Measurements from ENCODE around the gene LHFPL2.
"Not testable (repeated sequence)": the region's sequence is repeated elsewhere in the genome, so short reads cannot be mapped to it uniquely, and the experiment has no call there.

LHFPL2 gene

DNA sequence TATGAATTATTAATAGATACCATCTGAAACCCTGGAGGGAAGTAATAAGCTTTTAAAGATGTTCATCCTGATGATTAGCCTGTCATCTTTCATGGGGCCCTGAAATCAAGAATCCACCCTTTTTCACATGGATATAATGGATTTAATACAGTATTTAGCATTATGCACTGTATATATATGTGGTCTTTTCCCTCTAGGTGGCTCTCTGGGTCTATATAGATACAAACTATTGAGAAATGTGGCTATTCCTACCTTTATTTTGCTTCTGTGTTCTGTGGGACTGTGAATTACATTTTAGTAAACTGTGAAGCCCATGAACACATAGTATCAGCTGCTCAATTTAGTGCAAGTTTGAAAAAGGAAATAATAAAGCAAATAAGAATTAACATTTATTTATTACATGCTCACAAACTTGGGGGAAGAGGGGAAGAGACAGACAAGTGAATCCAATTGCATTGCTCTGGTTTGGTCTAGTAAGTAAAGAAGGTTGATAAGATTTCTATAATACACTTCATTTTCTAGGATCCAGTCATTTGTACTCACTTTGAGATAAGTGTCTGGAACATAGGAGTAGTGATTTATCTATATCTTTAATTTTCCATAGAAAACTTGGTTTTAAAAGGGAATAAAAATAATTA, 176.0 kb downstream of the LHFPL2 start:
- DNase-seq (ENCODE audit: low read depth in 2 of 2), result no peak

- DNase-seq (ENCODE audit: low read depth in 2 of 2), result no peak
Measured at GRCh38 chr5:78471896-78472295, 176.7 kb downstream of the LHFPL2 start.

GRCh38 chr5:78467752-78468357, 180.7 kb downstream of the LHFPL2 start:
- no peak for DNase-seq (ENCODE audit: low read depth in 2 of 2)

DNA sequence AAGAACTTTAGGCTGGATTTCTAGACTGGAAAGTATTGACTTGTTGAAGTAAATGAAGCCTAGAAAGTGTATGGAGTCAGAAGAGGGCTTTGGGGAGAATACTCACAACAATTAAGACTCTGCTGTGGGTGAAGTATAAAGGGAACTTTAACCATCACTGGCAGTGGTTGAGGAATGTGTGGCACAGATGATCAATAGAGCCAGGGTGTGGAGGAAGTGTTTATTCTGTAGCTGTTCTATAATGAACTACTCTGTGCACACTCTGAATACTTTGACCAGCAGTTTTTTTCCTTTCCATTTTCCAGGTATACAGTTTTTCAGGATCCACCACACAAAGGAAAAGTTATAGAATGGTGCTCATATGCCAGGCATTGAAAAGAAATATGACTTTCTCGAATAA, 181.4 kb downstream of the LHFPL2 start:
- no peak for DNase-seq (ENCODE audit: low read depth in 2 of 2)

DNA sequence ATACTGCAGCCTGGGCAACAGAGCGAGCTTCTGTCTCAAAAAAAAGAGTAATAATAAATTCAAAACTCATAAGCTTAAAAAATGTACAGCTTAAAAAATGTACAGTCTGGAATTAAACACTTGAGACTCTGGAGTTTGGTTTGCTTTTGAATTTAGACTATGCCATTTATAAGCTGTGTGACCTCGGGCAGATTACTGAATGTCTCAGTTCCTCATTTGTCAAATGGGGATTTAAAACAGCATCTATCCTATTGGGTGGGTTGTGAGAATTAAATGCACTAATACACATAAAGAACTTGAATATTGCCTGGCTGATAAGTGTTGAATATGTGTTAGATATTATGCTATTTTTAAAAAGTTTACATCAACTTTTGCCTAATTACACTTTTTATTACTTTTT, 189.7 kb downstream of the LHFPL2 start:
- DNase-seq (ENCODE audit: low read depth in 2 of 2), result no peak

- DNase-seq (ENCODE audit: low read depth in 2 of 2), result not testable (repeated sequence)
Measured at GRCh38 chr5:78457507-78457906, 191.1 kb downstream of the LHFPL2 start.

DNA sequence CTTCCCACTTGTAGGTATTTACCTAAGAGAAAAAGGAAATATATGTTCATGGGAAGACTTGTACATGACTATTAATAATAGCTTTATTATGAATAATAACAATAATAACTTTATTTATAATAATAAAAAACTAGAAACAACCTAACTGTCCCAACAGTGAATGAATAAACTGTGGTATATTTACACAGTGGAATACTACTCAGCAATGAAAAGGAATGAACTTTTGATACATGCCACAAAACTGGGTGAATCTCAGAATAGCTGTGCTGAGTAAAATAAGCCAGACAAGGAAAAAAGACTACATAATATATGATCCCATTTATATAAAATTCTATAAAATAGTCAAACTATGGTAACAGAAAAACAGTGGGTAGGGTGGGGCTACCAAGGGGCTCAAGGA, 199.5 kb downstream of the LHFPL2 start:
- DNase-seq (ENCODE audit: low read depth in 2 of 2), result no peak

DNA sequence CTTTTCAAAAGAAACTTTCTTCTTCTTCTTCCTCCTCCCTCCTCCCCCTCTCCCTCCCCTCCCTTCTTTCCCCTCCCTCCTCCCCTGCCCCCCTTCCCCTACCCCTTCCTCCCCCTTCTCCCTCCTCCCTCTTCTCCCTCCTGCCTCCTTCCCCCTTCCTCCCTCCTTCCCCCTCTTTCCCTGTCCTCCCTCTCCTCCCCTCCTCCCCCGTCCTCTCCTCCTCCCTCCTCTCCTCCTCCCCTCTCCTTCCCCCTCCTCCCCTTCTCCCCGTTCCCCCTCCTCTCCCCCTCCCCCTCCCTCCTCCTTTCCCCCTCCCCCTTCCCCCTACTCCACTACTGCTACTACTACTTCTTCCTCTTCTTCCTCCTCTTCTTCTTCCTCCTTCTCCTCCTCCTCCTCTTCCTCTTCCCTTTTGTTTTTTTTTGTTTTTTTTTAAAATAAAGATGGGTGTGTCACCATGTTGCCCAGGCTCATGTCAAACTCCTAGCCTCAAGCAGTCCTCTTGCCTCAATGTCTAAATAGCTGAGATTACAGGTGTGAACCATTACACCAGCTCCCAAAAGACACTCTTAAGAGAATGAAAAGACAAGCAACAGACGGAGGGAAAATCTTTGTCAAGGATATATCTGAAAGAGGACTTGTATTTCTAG, 200.7 kb downstream of the LHFPL2 start:
- no peak for DNase-seq (ENCODE audit: low read depth in 2 of 2)
